SU-DHL-6 (cell line): ENCODE data around the gene HTR6.

Source experiments
- EZH2phosphoT487 ChIP-seq: fragments of 200-600 bp; sonication (generic), shearing (Covaris generic); conservative IDR thresholded peaks from 2 replicates; pipeline ENCODE4 v1.6.1; 2018; ENCODE audit warnings: mild to moderate bottlenecking, antibody characterized with exemption, low read length, moderate library complexity, mixed read lengths
- TF ChIP-seq, protein P1 (sequence below): fragments of 200-600 bp; sonication (generic); IDR thresholded peaks from one replicate; pipeline ENCODE4 v1.5.1; 2017; ENCODE audit warnings: antibody characterized with exemption, mild to moderate bottlenecking, low read length, moderate library complexity; ENCODE audit not compliant: insufficient read depth, poor library complexity, severe bottlenecking

DNA sequence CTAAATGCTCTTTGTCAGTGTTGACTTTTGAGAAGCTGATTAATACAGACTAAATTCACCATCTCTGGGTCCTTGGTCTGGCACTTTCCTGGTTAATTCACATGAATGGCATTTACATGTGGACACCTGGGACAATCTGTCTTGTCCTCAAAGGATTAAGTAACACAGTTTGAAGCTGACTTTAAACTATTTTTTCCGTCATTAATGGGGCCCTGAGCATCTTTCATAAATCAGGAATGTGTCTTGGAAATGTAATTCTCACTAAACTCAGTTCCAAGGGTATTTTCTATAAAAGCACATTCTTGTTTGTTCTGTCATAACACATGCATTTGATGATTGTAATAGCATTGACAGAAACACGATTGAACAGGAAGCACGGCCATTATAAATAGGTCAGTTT lies 47.3 kb upstream of the HTR6 start:
- TF ChIP-seq, protein P1, sequence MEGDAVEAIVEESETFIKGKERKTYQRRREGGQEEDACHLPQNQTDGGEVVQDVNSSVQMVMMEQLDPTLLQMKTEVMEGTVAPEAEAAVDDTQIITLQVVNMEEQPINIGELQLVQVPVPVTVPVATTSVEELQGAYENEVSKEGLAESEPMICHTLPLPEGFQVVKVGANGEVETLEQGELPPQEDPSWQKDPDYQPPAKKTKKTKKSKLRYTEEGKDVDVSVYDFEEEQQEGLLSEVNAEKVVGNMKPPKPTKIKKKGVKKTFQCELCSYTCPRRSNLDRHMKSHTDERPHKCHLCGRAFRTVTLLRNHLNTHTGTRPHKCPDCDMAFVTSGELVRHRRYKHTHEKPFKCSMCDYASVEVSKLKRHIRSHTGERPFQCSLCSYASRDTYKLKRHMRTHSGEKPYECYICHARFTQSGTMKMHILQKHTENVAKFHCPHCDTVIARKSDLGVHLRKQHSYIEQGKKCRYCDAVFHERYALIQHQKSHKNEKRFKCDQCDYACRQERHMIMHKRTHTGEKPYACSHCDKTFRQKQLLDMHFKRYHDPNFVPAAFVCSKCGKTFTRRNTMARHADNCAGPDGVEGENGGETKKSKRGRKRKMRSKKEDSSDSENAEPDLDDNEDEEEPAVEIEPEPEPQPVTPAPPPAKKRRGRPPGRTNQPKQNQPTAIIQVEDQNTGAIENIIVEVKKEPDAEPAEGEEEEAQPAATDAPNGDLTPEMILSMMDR: no peak
- TF ChIP-seq EZH2phosphoT487: no peak
